Motor neuron (in vitro differentiated cells): Measurements from ENCODE around the gene TMBIM4. TPM values are rescaled to one million over a fixed set of nuclear protein-coding genes. Genes with fewer than 3 reads are reported as not detected.
"Not testable (repeated sequence)": the region's sequence is repeated elsewhere in the genome, so short reads cannot be mapped to it uniquely, and the experiment has no call there.

Experiments
- ATAC-seq, 8 experiments: fragments of 200-7000 bp; cut with Tn5 transposase; replicated peaks in 6 of 8; 2 replicates each; pipeline ENCODE4 v1.8.0; 2021; ENCODE audit warnings: mild to moderate bottlenecking in 8 of 8, moderate library complexity in 8 of 8
- H3K27ac ChIP-seq, 2 donors: fragments of 250-450 bp; sonication (Bioruptor Pico); 2 replicates each; pipeline ENCODE4 v1.9.0; 2021; ENCODE audit warnings: antibody characterized with exemption in 2 of 2, mild to moderate bottlenecking in 2 of 2, moderate library complexity in 1 of 2
- H3K4me1 ChIP-seq, 2 donors: fragments of 250-450 bp; sonication (Bioruptor Pico); replicated peaks in 1 of 2; 2 replicates each; pipeline ENCODE4 v1.6.1; 2021; ENCODE audit warnings: antibody characterized with exemption in 2 of 2, mild to moderate bottlenecking in 2 of 2, moderate library complexity in 1 of 2
- H3K4me3 ChIP-seq, 5 donors: fragments of 250-450 bp; sonication (Bioruptor Pico); 2 replicates each; pipeline ENCODE4 v1.9.0; 2021; ENCODE audit warnings: antibody characterized with exemption in 5 of 5, mild to moderate bottlenecking in 5 of 5, moderate library complexity in 4 of 5
- WGBS, 10 experiments: fragments of 450-650 bp; shearing (Covaris generic); methylation state at CpG; one replicate each; pipeline ENCODE4 v1.0.0; 2022; 5-methylcytosine and 5-hydroxymethylcytosine counted together
- in situ Hi-C, 9 experiments: fragments of 400-800 bp; cut with MboI; loops; one replicate each; pipeline ENCODE4 v1.15.0; 2021; ENCODE audit warnings: low sequenced_read_pairs in 9 of 9, low pct_unique_long_range_greater_than_20kb in 2 of 9; ENCODE audit not compliant: unreplicated experiment in 9 of 9
- total RNA-seq, 8 experiments: library from RNA; unstranded; fragments of 300-600 nt; gene quantifications; 2 replicates each; pipeline versions ENCODE4 v1.2.3 to v1.2.4, GENCODE V29; 2022

The TMBIM4 gene, protein sequence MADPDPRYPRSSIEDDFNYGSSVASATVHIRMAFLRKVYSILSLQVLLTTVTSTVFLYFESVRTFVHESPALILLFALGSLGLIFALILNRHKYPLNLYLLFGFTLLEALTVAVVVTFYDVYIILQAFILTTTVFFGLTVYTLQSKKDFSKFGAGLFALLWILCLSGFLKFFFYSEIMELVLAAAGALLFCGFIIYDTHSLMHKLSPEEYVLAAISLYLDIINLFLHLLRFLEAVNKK
- 100 to 1,000 TPM in 1 of 8 experiments, 10 to 100 TPM in 7; 19.7 to 101 (median 45.7) TPM for total RNA-seq

DNA sequence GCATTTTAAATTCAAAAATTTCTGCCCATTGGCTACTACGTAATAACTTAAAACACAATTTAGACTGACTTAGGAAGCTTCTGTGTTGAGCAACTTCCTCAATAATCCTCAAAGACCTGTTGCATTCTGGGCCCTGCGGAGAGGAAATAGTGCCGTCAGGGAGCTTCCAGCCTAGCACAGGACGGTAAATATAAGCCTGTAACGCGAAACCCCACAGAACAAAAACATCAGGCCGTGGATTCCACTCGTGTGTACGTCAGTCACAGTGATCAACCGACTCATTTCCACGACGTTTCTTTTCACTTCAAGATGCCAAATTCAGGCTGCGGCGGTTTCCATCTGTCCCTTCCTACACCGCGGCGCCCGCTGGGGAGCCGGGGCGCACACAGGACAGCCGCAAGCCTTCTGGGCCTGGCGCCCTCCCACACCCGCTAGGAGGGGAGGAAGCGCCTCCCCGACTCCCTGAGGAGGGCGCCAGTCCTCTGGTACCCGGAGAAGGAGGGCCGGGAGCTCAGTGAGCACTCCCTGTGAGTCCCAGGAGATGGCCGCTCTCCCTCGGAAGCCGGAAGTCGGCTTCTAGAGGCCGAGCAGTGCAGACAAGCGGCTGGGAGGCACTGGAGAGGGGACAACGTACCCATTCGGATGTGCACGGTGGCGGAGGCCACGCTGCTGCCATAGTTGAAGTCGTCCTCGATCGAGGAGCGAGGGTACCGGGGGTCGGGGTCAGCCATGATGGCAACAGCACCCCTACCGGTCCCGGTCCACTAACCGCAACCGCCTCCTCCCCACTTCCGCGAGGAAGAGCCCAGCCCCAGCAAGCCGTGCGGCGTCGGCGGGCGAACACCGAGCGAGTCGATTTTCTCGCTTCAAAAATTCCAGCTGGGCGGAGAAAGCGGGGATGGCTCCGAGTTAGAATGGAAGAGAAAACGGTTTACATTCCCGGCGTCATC lies at the start of gene TMBIM4:
Gene TMBIM4 (minus strand): TSS at position 776 of the 950 bp plus-strand sequence. CDS start 45 bp downstream, at position 731.
- Histone ChIP-seq H3K4me3 (peak within 1 kb of the TSS; percentile 67 to 81 (median 69)), H3K27ac (peak within 1 kb of the TSS; percentile 93 to 95), H3K4me1 (peaks cover 6 to 9% of the 10 kb centered on the region in 2 donors)
- in situ Hi-C loops = no loop called here
- 0 to 6% (median 0%) methylated on average over 2 to 30 of the region's 67 CpGs; no CpG with 5 or more reads in 2 of the 10 experiments for whole genome bisulfite sequencing, 10 experiments
- ATAC-seq = peak; percentile 93 to 99 (median 98)

DNA sequence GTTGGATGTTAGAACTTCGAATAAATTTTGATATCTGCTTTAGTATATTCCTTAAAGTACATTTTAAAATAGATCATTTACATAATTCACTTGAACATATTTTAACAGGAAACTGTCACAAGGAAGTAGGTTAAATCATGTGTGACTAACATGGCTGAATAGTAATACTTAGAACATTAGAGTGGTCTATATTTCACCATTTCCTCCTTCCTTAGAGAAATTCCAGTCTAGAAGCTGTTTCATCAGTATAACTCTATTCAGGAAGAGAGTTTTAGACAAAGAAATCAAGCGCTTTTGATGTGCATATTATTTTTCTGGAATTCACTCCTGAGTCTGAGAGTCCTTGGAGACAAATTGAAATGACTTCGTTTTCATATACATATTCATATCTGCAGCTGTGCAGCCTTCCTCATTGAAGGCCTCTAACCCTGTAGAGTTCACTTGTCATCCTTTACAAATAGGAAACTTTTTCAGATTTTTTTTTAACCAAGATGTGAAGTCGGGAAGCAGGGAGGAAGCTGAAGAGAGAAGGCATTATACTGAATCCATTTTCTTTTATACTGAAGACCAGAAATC lies 47.6 kb upstream of the TMBIM4 start:
- 14 to 89% (median 60%) methylated on average over 1 to 4 of the region's 4 CpGs for WGBS, 10 experiments
- no peak overlapping the region for H3K27ac ChIP-seq
- H3K4me1 ChIP-seq = no peaks in the 10 kb centered on the region
- in situ Hi-C loops = no loop called here
- peak in 3 of 8 experiments; percentile 64 to 73 (median 66) for ATAC-seq
- no peak overlapping the region for H3K4me3 ChIP-seq

- in situ Hi-C loops, H3K4me3 ChIP-seq, H3K27ac ChIP-seq, H3K4me1 ChIP-seq: not testable (repeated sequence)
- ATAC-seq = peak in 1 of 8 experiments; percentile 13
- WGBS, 10 experiments = 13 to 100% (median 100%) methylated on average over 1 to 2 of the region's 3 CpGs; no CpG with 5 or more reads in 2 of the 10 experiments
These were observed 43.2 kb upstream of the TMBIM4 start for GRCh38 chr12:66213011-66213410.

DNA sequence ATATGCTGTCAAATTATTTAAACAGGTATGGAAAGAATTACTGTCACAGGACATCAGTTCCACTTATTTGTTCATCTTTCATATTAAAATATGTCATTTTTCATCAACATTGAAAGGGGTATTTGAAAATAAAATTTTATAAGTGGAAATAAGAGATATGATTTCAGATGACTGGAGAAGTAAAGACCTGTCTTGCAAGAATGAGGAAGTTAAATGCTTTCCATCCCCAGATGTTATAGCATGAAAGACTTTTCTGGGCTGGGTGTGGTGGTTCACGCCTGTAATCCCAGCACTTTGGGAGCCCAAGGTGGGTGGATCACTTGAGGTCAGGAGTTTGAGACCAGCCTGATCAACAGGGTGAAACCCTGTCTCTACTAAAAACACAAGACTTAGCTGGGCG lies 41.8 kb upstream of the TMBIM4 start:
- not testable (repeated sequence) for H3K27ac ChIP-seq

GRCh38 chr12:66210840-66211239 lies 41.0 kb upstream of the TMBIM4 start:
- ATAC-seq = peak in 2 of 8 experiments; percentile 54 to 57
- H3K4me3 ChIP-seq = no peak overlapping the region
- in situ Hi-C loops = no loop called here

More for the DNA sequence above, 41.8 kb upstream of the TMBIM4 start:
- H3K4me3 ChIP-seq, ATAC-seq, H3K4me1 ChIP-seq, in situ Hi-C loops: not testable (repeated sequence)
- 60 to 85% (median 83%) methylated on average over 1 to 2 of the region's 2 CpGs; no CpG with 5 or more reads in 4 of the 10 experiments for WGBS, 10 experiments

DNA sequence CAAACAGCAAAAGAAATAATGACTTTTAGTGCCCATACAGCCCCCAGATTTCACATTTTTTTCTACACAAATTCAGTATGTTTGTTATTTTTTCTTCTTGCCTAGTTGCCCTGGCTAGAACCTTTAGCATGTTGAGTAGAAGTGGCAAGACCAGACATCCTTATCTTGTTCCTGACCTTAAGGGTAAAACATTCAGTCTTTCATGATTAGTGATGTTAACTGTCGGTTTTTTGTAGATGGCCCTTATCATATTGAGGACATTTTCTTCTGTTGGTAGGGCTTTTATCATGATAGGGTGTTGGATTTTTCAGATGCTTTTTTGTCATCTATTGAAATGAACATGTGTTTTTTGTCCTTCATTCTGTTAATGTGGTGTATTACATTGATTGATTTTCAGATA lies 36.3 kb upstream of the TMBIM4 start:
- ATAC-seq = no peak
- in situ Hi-C loops = no loop called here
- H3K4me3 ChIP-seq = no peak overlapping the region
- H3K4me1 ChIP-seq = no peaks in the 10 kb centered on the region
- no peak overlapping the region for H3K27ac ChIP-seq
- WGBS, 10 experiments = 56 to 100% (median 100%) methylated on average over 1 of the region's 1 CpG; no CpG with 5 or more reads in 3 of the 10 experiments

More at GRCh38 chr12:66210840-66211239, 41.0 kb upstream of the TMBIM4 start:
- H3K4me1 ChIP-seq = no peaks in the 10 kb centered on the region
- H3K27ac ChIP-seq = no peak overlapping the region

GRCh38 chr12:66203820-66204219 lies 34.0 kb upstream of the TMBIM4 start:
- Histone ChIP-seq H3K4me3 (no peak overlapping the region), H3K4me1 (no peaks in the 10 kb centered on the region), H3K27ac (no peak overlapping the region)
- in situ Hi-C loops = no loop called here
- ATAC-seq = peak in 1 of 8 experiments; percentile 30
- WGBS, 10 experiments = 43 to 80% (median 70%) methylated on average over 1 to 4 of the region's 4 CpGs

- in situ Hi-C loops = no loop called here
- Histone ChIP-seq H3K4me3 (no peak overlapping the region), H3K4me1 (no peaks in the 10 kb centered on the region), H3K27ac (no peak overlapping the region)
- ATAC-seq = no peak
These were observed 30.2 kb upstream of the TMBIM4 start for GRCh38 chr12:66199831-66200509.

- H3K4me3 ChIP-seq = no peak overlapping the region
- no peaks in the 10 kb centered on the region for H3K4me1 ChIP-seq
- H3K27ac ChIP-seq = no peak overlapping the region
- 44 to 100% (median 75%) methylated on average over 1 to 3 of the region's 3 CpGs; no CpG with 5 or more reads in 1 of the 10 experiments for WGBS, 10 experiments
- in situ Hi-C loops = no loop called here
- ATAC-seq = no peak
These were observed 29.3 kb upstream of the TMBIM4 start for GRCh38 chr12:66199141-66199540.

DNA sequence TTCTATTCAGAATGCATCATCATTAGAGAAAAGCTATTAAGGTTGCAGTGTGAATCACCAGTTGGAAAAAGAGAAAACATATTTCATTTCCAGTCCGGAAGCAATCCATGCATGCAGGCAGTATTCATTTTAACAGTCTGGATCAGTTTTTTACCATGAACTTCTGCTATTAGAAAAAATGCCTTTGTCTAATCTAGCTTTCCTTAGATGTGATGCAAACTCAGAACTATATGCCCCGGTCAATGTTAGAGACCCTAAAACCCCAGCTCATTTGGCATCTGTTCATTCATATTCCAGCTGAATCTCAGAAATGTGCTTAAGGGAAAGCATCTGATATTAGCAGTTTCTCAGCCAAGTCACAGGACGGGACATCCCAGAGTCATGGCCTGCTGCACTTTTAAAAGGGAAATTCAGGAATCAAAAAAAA lies 27.7 kb upstream of the TMBIM4 start:
- ATAC-seq = peak in 5 of 8 experiments; percentile 26 to 63 (median 56)
- Histone ChIP-seq H3K4me3 (no peak overlapping the region), H3K4me1 (no peaks in the 10 kb centered on the region), H3K27ac (no peak overlapping the region)
- in situ Hi-C loops = no loop called here
- 0 to 100% (median 69%) methylated on average over 1 to 3 of the region's 3 CpGs for WGBS, 10 experiments

DNA sequence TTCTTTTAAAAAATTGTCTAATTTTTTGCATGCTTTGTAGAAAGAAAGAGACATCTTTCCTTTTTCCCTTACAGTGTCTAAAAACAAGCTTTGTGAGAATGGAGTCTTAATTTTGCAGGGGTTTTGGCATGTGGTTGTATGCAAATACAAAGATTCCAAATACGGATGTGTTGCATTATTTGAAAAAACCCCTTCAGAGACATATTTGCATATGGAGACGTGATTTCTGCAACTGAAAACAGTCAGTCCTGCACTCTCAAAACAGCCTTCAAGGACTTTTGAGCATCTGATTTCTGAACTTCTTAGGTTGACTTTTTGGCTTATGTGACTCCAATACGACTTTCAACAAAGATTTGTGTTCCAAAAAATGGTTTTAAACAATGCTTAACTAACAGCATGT lies 27.0 kb upstream of the TMBIM4 start:
- Histone ChIP-seq H3K27ac (no peak overlapping the region), H3K4me1 (no peaks in the 10 kb centered on the region), H3K4me3 (no peak overlapping the region)
- 0 to 82% (median 57%) methylated on average over 1 to 3 of the region's 3 CpGs; no CpG with 5 or more reads in 1 of the 10 experiments for WGBS, 10 experiments
- ATAC-seq = peak in 3 of 8 experiments; percentile 73 to 75 (median 74)
- in situ Hi-C loops = no loop called here

DNA sequence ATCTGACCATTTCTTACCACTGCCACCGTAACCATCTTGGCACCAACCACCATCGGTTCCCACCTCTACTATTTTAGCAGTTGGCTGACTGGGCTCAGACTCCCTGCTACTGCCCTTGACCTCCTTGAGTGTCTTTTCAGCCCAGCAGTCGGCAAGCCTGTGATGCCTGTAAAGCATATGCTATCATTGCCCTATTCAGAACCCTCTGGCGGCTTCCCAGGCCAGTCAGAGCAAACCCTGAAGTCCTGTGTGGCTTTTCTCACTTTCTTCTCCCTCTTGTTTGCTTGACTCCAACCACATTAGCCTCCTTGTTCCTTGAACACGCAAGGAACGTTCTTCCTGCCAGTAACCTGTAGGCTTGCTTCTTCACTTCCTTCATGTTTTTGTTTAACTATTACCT lies 25.4 kb upstream of the TMBIM4 start:
- WGBS, 10 experiments = 40 to 100% (median 87%) methylated on average over 2 to 5 of the region's 6 CpGs; no CpG with 5 or more reads in 1 of the 10 experiments
- no peak overlapping the region for H3K27ac ChIP-seq
- ATAC-seq = no peak
- H3K4me3 ChIP-seq = no peak overlapping the region
- in situ Hi-C loops = no loop called here
- H3K4me1 ChIP-seq = no peaks in the 10 kb centered on the region
